Measurements from ENCODE around the gene PHF23. TPM values are rescaled to one million over a fixed set of nuclear protein-coding genes. Genes with fewer than 3 reads are reported as not detected.

Gene PHF23
- total and polyA plus RNA-seq, 9 donors: 19.4 to 57.7 (median 41.0) TPM

DNA sequence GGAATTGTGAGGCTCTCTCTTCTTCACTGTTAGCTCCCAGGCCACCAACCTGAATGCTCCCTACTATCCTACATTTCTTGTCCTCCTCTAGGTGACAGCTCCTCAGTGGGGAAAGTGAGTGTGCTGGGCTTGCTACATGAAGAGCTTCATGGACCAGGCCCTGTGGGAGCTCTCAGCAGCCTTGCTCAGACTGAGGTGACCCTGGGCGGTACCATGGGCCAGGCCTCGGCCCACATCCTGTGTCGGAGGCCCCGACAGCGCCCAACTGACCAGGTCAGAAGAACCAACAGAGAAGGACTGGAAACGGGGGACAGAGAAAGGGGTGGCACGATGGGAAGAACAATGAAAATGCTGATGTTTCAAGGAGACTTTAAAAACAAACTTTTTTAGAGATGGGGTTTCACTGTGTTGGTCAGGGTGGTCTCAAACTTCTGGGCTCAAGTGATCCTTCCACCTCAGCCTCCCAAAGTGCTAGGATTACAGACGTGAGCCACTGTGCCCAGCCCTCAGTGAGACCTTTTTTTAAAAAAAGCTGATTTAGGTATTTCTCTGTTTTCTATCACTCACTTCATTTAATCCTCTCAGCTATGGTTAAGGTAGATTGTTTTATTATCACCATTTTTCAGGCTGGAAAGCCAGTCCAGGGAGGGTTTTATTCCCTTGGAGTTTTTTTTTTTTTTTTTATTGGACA lies 17.7 kb upstream of the PHF23 start:
- Histone ChIP-seq H3K4me3 (no peak overlapping the region), H3K36me3 (no peaks in the 10 kb centered on the region), H3K4me1 (ENCODE audit: insufficient read depth) (peaks cover 5% of the 10 kb centered on the region), H3K9me3 (no peaks in the 10 kb centered on the region), H3K27ac (no peak overlapping the region), H3K27me3 (no peaks in the 10 kb centered on the region)
- TF ChIP-seq EP300 (IDR thresholded peaks at IDR 0.05) (no peak), POLR2A (IDR thresholded peaks at IDR 0.05) (no peak)
- TF ChIP-seq, protein P1, sequence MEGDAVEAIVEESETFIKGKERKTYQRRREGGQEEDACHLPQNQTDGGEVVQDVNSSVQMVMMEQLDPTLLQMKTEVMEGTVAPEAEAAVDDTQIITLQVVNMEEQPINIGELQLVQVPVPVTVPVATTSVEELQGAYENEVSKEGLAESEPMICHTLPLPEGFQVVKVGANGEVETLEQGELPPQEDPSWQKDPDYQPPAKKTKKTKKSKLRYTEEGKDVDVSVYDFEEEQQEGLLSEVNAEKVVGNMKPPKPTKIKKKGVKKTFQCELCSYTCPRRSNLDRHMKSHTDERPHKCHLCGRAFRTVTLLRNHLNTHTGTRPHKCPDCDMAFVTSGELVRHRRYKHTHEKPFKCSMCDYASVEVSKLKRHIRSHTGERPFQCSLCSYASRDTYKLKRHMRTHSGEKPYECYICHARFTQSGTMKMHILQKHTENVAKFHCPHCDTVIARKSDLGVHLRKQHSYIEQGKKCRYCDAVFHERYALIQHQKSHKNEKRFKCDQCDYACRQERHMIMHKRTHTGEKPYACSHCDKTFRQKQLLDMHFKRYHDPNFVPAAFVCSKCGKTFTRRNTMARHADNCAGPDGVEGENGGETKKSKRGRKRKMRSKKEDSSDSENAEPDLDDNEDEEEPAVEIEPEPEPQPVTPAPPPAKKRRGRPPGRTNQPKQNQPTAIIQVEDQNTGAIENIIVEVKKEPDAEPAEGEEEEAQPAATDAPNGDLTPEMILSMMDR (IDR thresholded peaks at IDR 0.05): no peak
- DNase-seq: no peak
- intact Hi-C loops (cut with DNase I): no loop called here
- WGBS, 3 donors: 84 to 88% (median 84%) methylated on average over 8 of the region's 8 CpGs

DNA sequence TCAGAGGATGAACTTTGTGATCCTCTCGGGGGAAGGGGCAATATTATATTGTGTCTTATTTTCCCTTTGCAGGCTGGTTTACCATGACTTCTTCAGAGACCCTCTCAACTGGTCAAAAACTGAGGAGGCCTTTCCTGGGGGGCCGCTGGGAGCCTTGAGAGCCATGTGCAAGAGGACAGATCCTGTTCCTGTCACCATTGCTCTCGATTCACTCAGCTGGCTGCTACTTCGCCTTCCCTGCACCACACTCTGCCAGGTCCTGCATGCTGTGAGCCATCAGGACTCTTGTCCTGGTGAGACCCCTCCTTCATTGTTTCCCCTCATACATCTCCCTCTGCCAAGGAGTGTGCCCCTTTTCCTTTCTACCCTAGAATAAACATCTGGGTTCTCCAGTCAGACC lies 15.3 kb upstream of the PHF23 start:
- Histone ChIP-seq H3K4me3 (no peak overlapping the region), H3K36me3 (no peaks in the 10 kb centered on the region), H3K27me3 (no peaks in the 10 kb centered on the region), H3K9me3 (no peaks in the 10 kb centered on the region), H3K4me1 (ENCODE audit: insufficient read depth) (peaks cover 7% of the 10 kb centered on the region), H3K27ac (no peak overlapping the region)
- WGBS, 3 donors: 87 to 91% (median 88%) methylated on average over 4 of the region's 4 CpGs
- DNase-seq: no peak
- intact Hi-C loops (cut with DNase I): no loop called here
- TF ChIP-seq POLR2A (IDR thresholded peaks at IDR 0.05) (no peak), EP300 (IDR thresholded peaks at IDR 0.05) (no peak)
- TF ChIP-seq, protein P1 (IDR thresholded peaks at IDR 0.05): no peak

DNA sequence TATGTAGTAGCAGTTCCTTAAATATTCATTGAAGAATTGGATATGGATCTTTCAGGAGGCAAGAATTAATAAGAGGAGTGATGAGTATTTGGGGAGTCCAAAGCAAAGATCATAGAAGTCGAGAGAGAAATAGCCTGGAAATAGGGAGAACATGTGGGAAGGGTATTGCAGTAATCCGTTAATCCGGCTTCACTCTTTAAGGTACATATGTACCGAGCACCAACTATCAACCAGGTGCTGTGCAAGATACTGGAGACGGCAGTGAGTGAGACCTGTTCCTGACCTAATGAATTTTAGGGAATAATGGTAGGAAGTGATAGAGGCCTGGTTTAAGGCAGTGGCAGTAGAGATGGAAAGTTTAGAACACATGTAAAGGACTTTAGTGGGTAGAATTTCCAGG lies 13.8 kb upstream of the PHF23 start:
- DNase-seq: no peak
- Histone ChIP-seq H3K4me3 (no peak overlapping the region), H3K27ac (peak overlapping the region in 1 of 2 donors; percentile 98), H3K4me1 (ENCODE audit: insufficient read depth) (peaks cover 9% of the 10 kb centered on the region), H3K9me3 (no peaks in the 10 kb centered on the region), H3K36me3 (no peaks in the 10 kb centered on the region), H3K27me3 (no peaks in the 10 kb centered on the region)
- WGBS, 3 donors: 68 to 75% (median 69%) methylated on average over 5 of the region's 5 CpGs
- TF ChIP-seq, protein P1 (IDR thresholded peaks at IDR 0.05): no peak
- TF ChIP-seq EP300 (IDR thresholded peaks at IDR 0.05): no peak
- no peak for TF ChIP-seq POLR2A (IDR thresholded peaks at IDR 0.05)
- intact Hi-C loops (cut with DNase I): no loop called here

DNA sequence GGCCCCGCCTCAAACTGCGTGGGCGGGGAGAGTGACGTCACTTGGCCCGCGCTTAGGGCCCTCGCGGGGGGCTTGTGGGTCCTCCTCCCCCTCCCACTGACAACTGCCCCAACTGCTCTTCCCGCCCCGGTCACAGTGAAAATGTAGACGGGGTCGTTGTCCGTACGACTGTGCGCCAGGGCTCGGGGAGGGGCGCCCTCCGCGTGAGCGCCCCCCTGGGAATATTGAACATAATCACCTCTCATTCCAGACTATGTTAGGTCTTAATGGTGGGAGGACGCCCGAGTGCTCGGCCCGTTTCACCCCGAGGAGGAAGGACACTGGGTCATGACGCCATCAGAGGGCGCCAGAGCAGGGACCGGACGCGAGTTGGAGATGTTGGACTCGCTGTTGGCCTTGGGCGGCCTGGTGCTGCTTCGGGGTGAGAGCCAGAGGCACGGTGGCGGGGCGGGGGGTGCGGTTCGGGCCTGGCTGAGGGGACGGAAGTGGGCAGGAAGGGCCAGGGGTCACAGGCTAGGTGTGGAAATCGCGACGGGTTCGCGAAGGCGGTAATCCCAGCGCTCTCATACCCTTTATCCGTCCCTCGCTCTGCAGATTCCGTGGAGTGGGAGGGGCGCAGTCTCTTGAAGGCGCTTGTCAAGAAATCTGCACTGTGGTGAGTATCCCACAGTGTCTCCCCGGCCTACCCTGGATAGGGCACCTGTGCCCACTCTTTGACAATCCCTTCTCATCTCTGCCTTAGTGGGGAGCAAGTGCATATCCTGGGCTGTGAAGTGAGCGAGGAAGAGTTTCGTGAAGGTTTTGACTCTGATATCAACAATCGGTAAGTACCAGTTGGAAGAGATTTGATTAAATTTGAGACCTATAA lies 13.2 kb upstream of the PHF23 start, which contains the start of gene ELP5:
ELP5 (plus strand) TSS at position 40 of the 868 bp plus-strand sequence; CDS start at position 376, 336 bp downstream.
- Histone ChIP-seq H3K36me3 (no peaks in the 10 kb centered on the region), H3K9me3 (no peaks in the 10 kb centered on the region), H3K27me3 (no peaks in the 10 kb centered on the region), H3K4me1 (ENCODE audit: insufficient read depth) (peaks cover 9% of the 10 kb centered on the region), H3K27ac (peak within 1 kb of the TSS; percentile 82 to 98), H3K4me3 (peak within 1 kb of the TSS; percentile 96)
- WGBS, 3 donors: 1% methylated on average over 54 to 55 of the region's 55 CpGs
- TF ChIP-seq EP300 (IDR thresholded peaks at IDR 0.05): no peak
- TF ChIP-seq, protein P1 (IDR thresholded peaks at IDR 0.05): peak in 1 of 3 donors; percentile 55
- TF ChIP-seq POLR2A (IDR thresholded peaks at IDR 0.05): peak; percentile 51
- intact Hi-C loops (cut with DNase I): no loop called here
- DNase-seq: peak; percentile 95 to 97 (median 96)

Measured in ovary (tissue), 9 donors.